ENCODE data around the gene NACC2.

- TF ChIP-seq CTCF (conservative IDR thresholded peaks at IDR 0.05; ENCODE audit: low read length) (no peak), EZH2phosphoT487 (IDR thresholded peaks at IDR 0.05; ENCODE audit: borderline replicate concordance) (no peak)
These were observed 91.5 kb downstream of the NACC2 start for GRCh38 chr9:136003411-136004218.
